ENCODE data around the gene MYRF.

Gene MYRF

GRCh38 chr11:61780581-61781162 is 28.2 kb downstream of the MYRF start:
- Histone ChIP-seq H3K4me1 (peaks cover 36% of the 10 kb centered on the region), H3K9me3 (no peaks in the 10 kb centered on the region), H3K27me3 (no peaks in the 10 kb centered on the region), H4K20me1 (peaks cover 9% of the 10 kb centered on the region), H3K27ac (no peak overlapping the region), H3K36me3 (peaks cover 28% of the 10 kb centered on the region), H3K4me3 (no peak overlapping the region), H3K9ac (no peak overlapping the region), H3K4me2 (no peak overlapping the region)
- TF ChIP-seq Cebpa-rat (IDR thresholded peaks at IDR 0.05), result no peak

GRCh38 chr11:61781585-61781984 is 29.1 kb downstream of the MYRF start:
- H3K27me3 ChIP-seq, result no peaks in the 10 kb centered on the region
- H3K4me1 ChIP-seq, result peaks cover 37% of the 10 kb centered on the region
- peaks cover 37% of the 10 kb centered on the region for H3K36me3 ChIP-seq
- H3K4me3 ChIP-seq, result no peak overlapping the region
- peaks cover 18% of the 10 kb centered on the region for H4K20me1 ChIP-seq
- H3K4me2 ChIP-seq, result no peak overlapping the region
- H3K9ac ChIP-seq, result no peak overlapping the region
- no peak for TF ChIP-seq Cebpa-rat (IDR thresholded peaks at IDR 0.05)
- H3K27ac ChIP-seq, result no peak overlapping the region
- no peaks in the 10 kb centered on the region for H3K9me3 ChIP-seq

DNA sequence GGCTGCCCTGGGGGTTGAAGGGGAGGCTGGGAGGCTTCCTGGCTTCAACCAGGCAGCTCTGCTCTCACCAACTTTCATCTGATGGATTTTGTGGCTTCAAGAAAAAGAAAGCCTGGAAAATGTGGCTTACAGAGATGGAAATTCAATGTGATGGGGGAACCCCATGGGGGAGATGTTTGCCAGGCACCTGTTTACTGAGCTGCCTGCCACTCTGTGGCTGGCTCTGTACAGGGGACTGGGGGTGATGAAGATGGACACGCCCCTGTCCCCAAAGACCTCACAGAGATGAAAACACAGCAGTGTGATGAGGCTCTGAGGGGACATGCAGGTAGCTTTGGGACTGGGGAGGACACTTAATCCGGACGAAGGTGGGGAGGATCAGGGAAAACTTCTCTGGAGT is 29.9 kb downstream of the MYRF start:
- no peak for TF ChIP-seq Cebpa-rat (IDR thresholded peaks at IDR 0.05)
- H3K9me3 ChIP-seq, result no peaks in the 10 kb centered on the region
- H3K36me3 ChIP-seq, result peaks cover 45% of the 10 kb centered on the region
- H3K4me3 ChIP-seq, result no peak overlapping the region
- no peak overlapping the region for H3K9ac ChIP-seq
- H3K4me1 ChIP-seq, result peaks cover 37% of the 10 kb centered on the region
- no peak overlapping the region for H3K4me2 ChIP-seq
- H3K27me3 ChIP-seq, result no peaks in the 10 kb centered on the region
- H3K27ac ChIP-seq, result no peak overlapping the region
- peaks cover 25% of the 10 kb centered on the region for H4K20me1 ChIP-seq

- H3K4me2 ChIP-seq, result no peak overlapping the region
- peaks cover 30% of the 10 kb centered on the region for H4K20me1 ChIP-seq
- peaks cover 37% of the 10 kb centered on the region for H3K4me1 ChIP-seq
- no peak overlapping the region for H3K9ac ChIP-seq
- H3K27me3 ChIP-seq, result no peaks in the 10 kb centered on the region
- H3K4me3 ChIP-seq, result no peak overlapping the region
- no peak overlapping the region for H3K27ac ChIP-seq
- no peak for TF ChIP-seq Cebpa-rat (IDR thresholded peaks at IDR 0.05)
- H3K9me3 ChIP-seq, result no peaks in the 10 kb centered on the region
- peaks cover 50% of the 10 kb centered on the region for H3K36me3 ChIP-seq
Measured at GRCh38 chr11:61782841-61783240, 30.4 kb downstream of the MYRF start.

DNA sequence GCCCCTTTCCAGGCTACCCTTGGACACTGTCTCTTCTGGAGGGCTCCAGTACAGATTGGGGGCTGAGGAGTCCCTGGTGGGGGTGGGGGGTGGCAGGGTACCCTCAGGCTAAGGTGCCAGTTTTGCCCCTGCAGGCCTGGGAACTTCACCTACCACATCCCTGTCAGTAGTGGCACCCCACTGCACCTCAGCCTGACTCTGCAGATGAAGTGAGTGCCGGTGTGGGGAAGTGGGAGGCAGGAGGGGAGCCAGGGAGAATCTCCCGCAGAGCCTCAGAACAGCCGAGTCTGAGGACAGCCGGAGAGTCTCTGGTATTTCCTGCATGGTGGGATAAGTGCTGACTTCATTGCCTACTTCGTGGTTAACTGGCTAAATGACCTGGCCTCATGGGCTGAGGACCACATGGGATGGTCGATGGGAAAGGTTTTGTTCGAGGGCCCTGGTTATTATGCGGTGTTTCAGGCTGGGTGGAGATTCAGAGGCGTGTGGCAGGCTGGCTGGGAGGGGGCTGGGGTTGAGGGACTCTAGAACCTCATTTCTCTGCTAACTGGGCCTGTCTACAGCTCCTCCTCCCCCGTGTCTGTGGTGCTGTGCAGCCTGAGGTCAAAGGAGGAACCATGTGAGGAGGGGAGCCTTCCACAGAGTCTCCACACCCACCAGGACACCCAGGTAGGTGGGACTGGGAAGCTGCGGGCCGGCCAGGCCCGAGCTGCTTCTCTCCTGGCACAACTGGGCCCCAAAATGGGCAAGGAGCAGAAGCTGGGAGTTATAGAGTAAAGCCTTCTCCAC is 31.5 kb downstream of the MYRF start:
- peaks cover 43% of the 10 kb centered on the region for H3K4me1 ChIP-seq
- H3K9ac ChIP-seq, result no peak overlapping the region
- H3K9me3 ChIP-seq, result no peaks in the 10 kb centered on the region
- H3K4me2 ChIP-seq, result no peak overlapping the region
- no peaks in the 10 kb centered on the region for H3K27me3 ChIP-seq
- no peak overlapping the region for H3K4me3 ChIP-seq
- H3K27ac ChIP-seq, result no peak overlapping the region
- TF ChIP-seq Cebpa-rat (IDR thresholded peaks at IDR 0.05), result no peak
- H3K36me3 ChIP-seq, result peaks cover 61% of the 10 kb centered on the region
- H4K20me1 ChIP-seq, result peaks cover 40% of the 10 kb centered on the region

DNA sequence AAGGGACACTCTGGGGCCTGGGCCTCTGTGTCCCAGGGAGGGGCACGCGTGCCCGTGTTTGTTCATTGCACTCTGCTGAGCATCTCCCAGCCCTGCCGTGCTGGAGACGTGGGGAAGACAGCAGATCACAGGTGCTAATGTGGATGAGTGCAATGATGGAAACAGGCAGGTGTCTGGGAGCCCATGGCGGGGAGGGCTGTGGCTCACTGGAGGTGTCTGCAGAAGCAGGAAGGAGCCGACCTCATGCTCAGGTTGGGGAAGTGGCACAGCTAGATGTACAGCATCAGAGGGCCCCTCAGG is 32.0 kb downstream of the MYRF start:
- H3K4me1 ChIP-seq, result peaks cover 38% of the 10 kb centered on the region
- no peak overlapping the region for H3K4me3 ChIP-seq
- TF ChIP-seq Cebpa-rat (IDR thresholded peaks at IDR 0.05), result no peak
- H3K36me3 ChIP-seq, result peaks cover 66% of the 10 kb centered on the region
- no peak overlapping the region for H3K4me2 ChIP-seq
- no peaks in the 10 kb centered on the region for H3K9me3 ChIP-seq
- no peak overlapping the region for H3K9ac ChIP-seq
- H3K27ac ChIP-seq, result no peak overlapping the region
- peaks cover 40% of the 10 kb centered on the region for H4K20me1 ChIP-seq
- no peaks in the 10 kb centered on the region for H3K27me3 ChIP-seq

DNA sequence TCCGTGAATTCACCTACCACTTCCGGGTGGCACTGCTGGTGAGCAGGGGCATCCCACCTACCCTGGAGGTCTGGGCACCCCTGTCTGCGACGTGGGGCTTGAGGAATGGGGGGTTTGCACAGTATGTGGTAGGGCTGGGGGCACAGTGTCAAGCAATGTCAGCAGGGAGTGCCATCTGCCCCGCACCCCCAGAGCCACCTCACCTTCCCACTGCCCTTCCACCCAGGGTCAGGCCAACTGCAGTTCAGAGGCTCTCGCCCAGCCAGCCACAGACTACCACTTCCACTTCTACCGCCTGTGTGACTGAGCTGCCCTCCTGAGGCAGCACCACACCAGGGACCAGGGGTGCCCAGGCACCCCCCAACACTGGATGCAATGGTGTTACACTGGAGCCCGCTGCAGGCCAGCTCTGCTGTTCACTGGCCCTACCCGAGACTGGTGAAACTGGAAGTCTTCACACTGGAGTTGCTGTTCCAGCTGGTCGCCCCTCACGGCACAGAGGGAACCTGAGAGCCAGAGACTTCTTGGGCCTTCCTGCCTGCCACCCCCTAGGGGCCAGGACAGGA is 33.5 kb downstream of the MYRF start:
- Histone ChIP-seq H4K20me1 (peaks cover 40% of the 10 kb centered on the region), H3K9me3 (no peaks in the 10 kb centered on the region), H3K4me3 (no peak overlapping the region), H3K27ac (peak overlapping the region; percentile 59), H3K36me3 (peaks cover 81% of the 10 kb centered on the region), H3K4me1 (peaks cover 37% of the 10 kb centered on the region), H3K4me2 (peak overlapping the region; percentile 70), H3K9ac (peak overlapping the region; percentile 68), H3K27me3 (no peaks in the 10 kb centered on the region)
- TF ChIP-seq Cebpa-rat (IDR thresholded peaks at IDR 0.05), result no peak

- 0 out of 2 replicates have a peak overlapping the region, but pooled peaks have one; percentile 29 for H3K9ac ChIP-seq
- TF ChIP-seq Cebpa-rat (IDR thresholded peaks at IDR 0.05), result no peak
- H3K27me3 ChIP-seq, result no peaks in the 10 kb centered on the region
- H3K4me2 ChIP-seq, result peak overlapping the region; percentile 70; the same call in 1 of the 2 replicates
- H3K9me3 ChIP-seq, result no peaks in the 10 kb centered on the region
- no peak overlapping the region for H3K27ac ChIP-seq
- H4K20me1 ChIP-seq, result peaks cover 43% of the 10 kb centered on the region
- H3K4me1 ChIP-seq, result peaks cover 47% of the 10 kb centered on the region
- H3K36me3 ChIP-seq, result peaks cover 80% of the 10 kb centered on the region
- no peak overlapping the region for H3K4me3 ChIP-seq
Measured at GRCh38 chr11:61787928-61788491, 35.6 kb downstream of the MYRF start.

GRCh38 chr11:61791737-61792309 is 39.4 kb downstream of the MYRF start:
- no peak for TF ChIP-seq Cebpa-rat (IDR thresholded peaks at IDR 0.05)
- peak overlapping the region; percentile 86 for H3K4me2 ChIP-seq
- H3K4me3 ChIP-seq, result peak overlapping the region; percentile 87
- no peaks in the 10 kb centered on the region for H3K9me3 ChIP-seq
- peak overlapping the region; percentile 100 for H3K9ac ChIP-seq
- H3K27me3 ChIP-seq, result no peaks in the 10 kb centered on the region
- peaks cover 66% of the 10 kb centered on the region for H3K4me1 ChIP-seq
- peaks cover 66% of the 10 kb centered on the region for H3K36me3 ChIP-seq
- H3K27ac ChIP-seq, result peak overlapping the region; percentile 100
- peaks cover 58% of the 10 kb centered on the region for H4K20me1 ChIP-seq
